Ascending aorta (tissue), 2 donors: ENCODE results near the gene SCAP. TPM values are rescaled to one million over a fixed set of nuclear protein-coding genes. Genes with fewer than 3 reads are reported as not detected.

Source experiments
- DNase-seq, 2 donors: peaks; one replicate each; pipeline ENCODE4 v3.0.0-alpha.2; 2019; ENCODE audit warnings: low spot score in 2 of 2
- H3K27ac ChIP-seq, 2 donors: fragments of 200-600 bp; sonication (generic); one replicate each; pipeline ENCODE4 v1.5.1; 2016 to 2017; ENCODE audit warnings: mild to moderate bottlenecking in 1 of 2
- H3K27me3 ChIP-seq: fragments of 200-600 bp; sonication (generic); one replicate; pipeline ENCODE4 v1.5.1; 2017
- H3K36me3 ChIP-seq, 2 donors: fragments of 200-600 bp; sonication (generic); one replicate each; pipeline ENCODE4 v1.5.1; 2016
- H3K4me1 ChIP-seq, 2 donors: fragments of 200-600 bp; sonication (generic); one replicate each; pipeline ENCODE4 v1.5.1; 2016 to 2017; ENCODE audit warnings: mild to moderate bottlenecking in 1 of 2
- H3K4me3 ChIP-seq, 2 donors: fragments of 200-600 bp; sonication (generic); one replicate each; pipeline ENCODE4 v1.5.1; 2016 to 2017; ENCODE audit warnings: mild to moderate bottlenecking in 1 of 2
- H3K9me3 ChIP-seq, 2 donors: fragments of 200-600 bp; sonication (generic); one replicate each; pipeline ENCODE4 v1.5.1; 2016
- intact Hi-C: fragments of 100-400 bp; cut with DNase I; formaldehyde crosslinking; loops from one replicate; pipeline ENCODE4 v1.15.1; 2023
- total RNA-seq: library from RNA; depleted of rRNA; stranded (reverse); fragments of >200 nt; gene quantifications from one replicate; pipeline ENCODE4 v1.1.0, GENCODE V29; 2016
- TF ChIP-seq, protein P1 (sequence below), 3 experiments: fragments of 200-600 bp in 2 of 3; fragments of 450-650 bp in 1 of 3; sonication (generic) in 2 of 3; IDR thresholded peaks; one replicate each; pipeline ENCODE4 v1.5.1; 2016 to 2019; ENCODE audit warnings: antibody characterized with exemption in 3 of 3, mild to moderate bottlenecking in 1 of 3, moderate library complexity in 1 of 3

The SCAP gene
- 155 TPM for total RNA-seq

- intact Hi-C loops, result loop anchor here (1.0 to 5.0 kb wide), 4 partner anchors 33 to 93 kb away; partner anchors contain the start of genes ELP6 and PTPN23
- peak within 1 kb of the TSS; percentile 84 to 88 for H3K4me3 ChIP-seq
- H3K36me3 ChIP-seq, result no peaks in the 10 kb centered on the region
- H3K27me3 ChIP-seq, result no peaks in the 10 kb centered on the region
- H3K27ac ChIP-seq, result peak within 1 kb of the TSS; percentile 81 to 90
- DNase-seq, result peak; percentile 67 to 96
- TF ChIP-seq, protein P1, sequence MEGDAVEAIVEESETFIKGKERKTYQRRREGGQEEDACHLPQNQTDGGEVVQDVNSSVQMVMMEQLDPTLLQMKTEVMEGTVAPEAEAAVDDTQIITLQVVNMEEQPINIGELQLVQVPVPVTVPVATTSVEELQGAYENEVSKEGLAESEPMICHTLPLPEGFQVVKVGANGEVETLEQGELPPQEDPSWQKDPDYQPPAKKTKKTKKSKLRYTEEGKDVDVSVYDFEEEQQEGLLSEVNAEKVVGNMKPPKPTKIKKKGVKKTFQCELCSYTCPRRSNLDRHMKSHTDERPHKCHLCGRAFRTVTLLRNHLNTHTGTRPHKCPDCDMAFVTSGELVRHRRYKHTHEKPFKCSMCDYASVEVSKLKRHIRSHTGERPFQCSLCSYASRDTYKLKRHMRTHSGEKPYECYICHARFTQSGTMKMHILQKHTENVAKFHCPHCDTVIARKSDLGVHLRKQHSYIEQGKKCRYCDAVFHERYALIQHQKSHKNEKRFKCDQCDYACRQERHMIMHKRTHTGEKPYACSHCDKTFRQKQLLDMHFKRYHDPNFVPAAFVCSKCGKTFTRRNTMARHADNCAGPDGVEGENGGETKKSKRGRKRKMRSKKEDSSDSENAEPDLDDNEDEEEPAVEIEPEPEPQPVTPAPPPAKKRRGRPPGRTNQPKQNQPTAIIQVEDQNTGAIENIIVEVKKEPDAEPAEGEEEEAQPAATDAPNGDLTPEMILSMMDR (IDR thresholded peaks at IDR 0.05), result peak; percentile 93 to 99 (median 97)
- peaks cover 8 to 15% of the 10 kb centered on the region in 2 donors for H3K4me1 ChIP-seq
- no peaks in the 10 kb centered on the region for H3K9me3 ChIP-seq
These were observed at the start of gene SCAP for GRCh38 chr3:47475570-47476329. Gene SCAP (minus strand): TSS chr3:47475941. CDS start chr3:47442993, 32,948 bp downstream.

GRCh38 chr3:47523310-47524073 lies 47.8 kb upstream of the SCAP start:
- Histone ChIP-seq H3K4me3 (no peak overlapping the region), H3K4me1 (no peaks in the 10 kb centered on the region), H3K36me3 (no peaks in the 10 kb centered on the region), H3K27ac (no peak overlapping the region), H3K27me3 (no peaks in the 10 kb centered on the region), H3K9me3 (peaks cover 0 to 3% of the 10 kb centered on the region in 2 donors)
- intact Hi-C loops, result no loop called here
- TF ChIP-seq, protein P1 (IDR thresholded peaks at IDR 0.05), result no peak
- DNase-seq, result no peak

- intact Hi-C loops, result loop anchor here (1.0 kb wide), 1 partner anchor 267 kb away; no protein-coding TSS in a partner anchor
- Histone ChIP-seq H3K4me3 (no peak overlapping the region), H3K27me3 (no peaks in the 10 kb centered on the region), H3K36me3 (no peaks in the 10 kb centered on the region), H3K9me3 (no peaks in the 10 kb centered on the region), H3K4me1 (no peaks in the 10 kb centered on the region), H3K27ac (no peak overlapping the region)
- DNase-seq, result peak in 1 of 2 donors; percentile 89
- TF ChIP-seq, protein P1 (IDR thresholded peaks at IDR 0.05), result peak; percentile 85 to 91 (median 89)
These were observed 46.6 kb upstream of the SCAP start for GRCh38 chr3:47522082-47522987.

DNA sequence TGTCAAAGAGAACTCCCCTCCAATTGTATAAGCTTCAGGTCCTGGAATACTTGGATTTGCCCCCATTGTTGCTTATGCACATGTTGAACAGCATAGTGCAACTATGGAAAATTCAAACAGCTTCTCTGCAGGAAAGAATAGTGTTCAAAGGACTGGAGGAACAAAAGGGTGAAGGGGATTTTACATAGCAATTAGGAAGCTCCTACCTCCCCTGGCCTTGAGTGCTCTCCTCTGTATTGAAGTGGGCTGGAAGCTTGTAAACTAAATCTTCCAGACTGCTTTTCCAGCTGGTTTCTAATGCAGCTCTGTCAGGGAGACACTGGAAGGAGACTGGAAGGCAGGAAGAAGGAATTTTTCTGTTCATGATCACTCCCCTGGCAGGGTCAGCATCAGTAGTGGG lies 45.0 kb upstream of the SCAP start:
- TF ChIP-seq, protein P1 (IDR thresholded peaks at IDR 0.05), result no peak
- intact Hi-C loops, result no loop called here
- Histone ChIP-seq H3K4me3 (no peak overlapping the region), H3K27ac (no peak overlapping the region), H3K9me3 (no peaks in the 10 kb centered on the region), H3K4me1 (no peaks in the 10 kb centered on the region), H3K27me3 (no peaks in the 10 kb centered on the region), H3K36me3 (no peaks in the 10 kb centered on the region)
- DNase-seq, result no peak

- intact Hi-C loops, result no loop called here
These were observed 42.2 kb upstream of the SCAP start for GRCh38 chr3:47517937-47518336.

More at GRCh38 chr3:47517937-47518336, 42.2 kb upstream of the SCAP start:
- Histone ChIP-seq H3K27me3 (no peaks in the 10 kb centered on the region), H3K36me3 (no peaks in the 10 kb centered on the region), H3K4me1 (peaks cover 0 to 3% of the 10 kb centered on the region in 2 donors), H3K9me3 (no peaks in the 10 kb centered on the region), H3K27ac (no peak overlapping the region), H3K4me3 (no peak overlapping the region)
- TF ChIP-seq, protein P1 (IDR thresholded peaks at IDR 0.05), result no peak
- DNase-seq, result no peak
